K562 (cell line): ENCODE data around the gene GHSR.

Source experiments
- CBX2 ChIP-seq: fragments of 200-600 bp; sonication (generic); IDR thresholded peaks from one replicate; pipeline ENCODE4 v1.6.1; 2012; ENCODE audit warnings: mild to moderate bottlenecking, low read length, inconsistent platforms; ENCODE audit not compliant: insufficient read depth, poor library complexity, severe bottlenecking
- CREB1 ChIP-seq, 2 experiments: sonication (generic) in 1 of 2; formaldehyde crosslinking in 1 of 2; IDR thresholded peaks; 2 replicates each; pipeline versions ENCODE4 v1.6.1 to v1.8.0; 2012 to 2022; ENCODE audit warnings: inconsistent platforms in 1 of 2, mild to moderate bottlenecking in 1 of 2, missing genetic modification reagents in 1 of 2, moderate library complexity in 1 of 2
- EZH2 ChIP-seq: IDR thresholded peaks from 2 replicates; pipeline ENCODE4 v1.6.1; 2012; ENCODE audit warnings: low read depth, mild to moderate bottlenecking, inconsistent platforms, low read length, borderline replicate concordance
- POLR2A ChIP-seq: fragments of 450-650 bp; conservative IDR thresholded peaks from 2 replicates; pipeline ENCODE4 v1.6.1; 2016
- TCF7 ChIP-seq: sonication (generic); IDR thresholded peaks from 2 replicates; pipeline ENCODE4 v1.6.1; 2016; ENCODE audit warnings: antibody characterized with exemption, borderline replicate concordance
- TEAD1 ChIP-seq, 2 experiments: fragments of 450-650 bp in 1 of 2; sonication (generic) in 1 of 2; formaldehyde crosslinking; IDR thresholded peaks; 2 replicates each; pipeline versions ENCODE4 v1.4.0 to v1.8.0; 2020 to 2022; ENCODE audit warnings: mild to moderate bottlenecking in 2 of 2, missing genetic modification reagents in 1 of 2
- ZNF174 ChIP-seq: fragments of 250-450 bp; sonication (Bioruptor Pico); IDR thresholded peaks from 2 replicates; pipeline ENCODE4 v1.4.0; 2020; ENCODE audit warnings: mild to moderate bottlenecking
- TF ChIP-seq, protein P1 (sequence below), 3 experiments: IDR thresholded peaks in 2 of 3; conservative IDR thresholded peaks in 1 of 3; 2 replicates each; pipeline ENCODE4 v1.5.1; 2011 to 2012; ENCODE audit warnings: low read length in 3 of 3, mild to moderate bottlenecking in 3 of 3, control low read depth in 2 of 3, improper control_type of control experiment in 1 of 3, inconsistent platforms in 1 of 3, low read depth in 1 of 3, mixed read lengths in 1 of 3, moderate library complexity in 1 of 3; ENCODE audit not compliant: insufficient read depth in 2 of 3
- TF ChIP-seq, protein P2 (sequence below): fragments of 450-650 bp; IDR thresholded peaks from 2 replicates; pipeline ENCODE4 v1.6.1; 2016; ENCODE audit warnings: borderline replicate concordance

DNA sequence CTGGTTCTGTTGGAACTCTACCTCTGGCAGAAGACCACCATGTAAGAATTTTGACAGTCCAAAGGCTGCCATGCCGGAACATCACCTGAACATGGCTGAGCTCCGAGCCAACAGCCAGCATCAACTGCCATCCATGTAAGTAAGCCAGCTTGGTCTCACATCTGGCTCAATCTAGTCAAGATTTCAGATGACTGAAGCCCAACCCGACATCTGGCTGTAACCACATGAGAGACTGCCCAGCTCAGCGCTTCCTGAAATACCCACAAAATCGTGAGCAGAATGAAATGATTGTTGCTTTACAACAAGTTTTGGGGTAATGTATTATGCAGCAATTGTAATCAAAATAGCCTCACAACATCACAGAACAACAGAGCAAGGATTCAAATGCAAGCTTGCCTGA lies 32.9 kb downstream of the GHSR start:
- TF ChIP-seq EZH2: no peak
- no peak for TF ChIP-seq TCF7
- TF ChIP-seq CBX2: no peak
- TF ChIP-seq POLR2A: no peak
- no peak for TF ChIP-seq TEAD1 (CRISPR knock-in tag; IDR thresholded peaks at IDR 0.05)
- no peak for TF ChIP-seq CREB1 (IDR thresholded peaks at IDR 0.05)
- no peak for TF ChIP-seq CREB1 (CRISPR knock-in tag; IDR thresholded peaks at IDR 0.05)
- TF ChIP-seq ZNF174 (CRISPR knock-in tag): no peak
- TF ChIP-seq, protein P1, sequence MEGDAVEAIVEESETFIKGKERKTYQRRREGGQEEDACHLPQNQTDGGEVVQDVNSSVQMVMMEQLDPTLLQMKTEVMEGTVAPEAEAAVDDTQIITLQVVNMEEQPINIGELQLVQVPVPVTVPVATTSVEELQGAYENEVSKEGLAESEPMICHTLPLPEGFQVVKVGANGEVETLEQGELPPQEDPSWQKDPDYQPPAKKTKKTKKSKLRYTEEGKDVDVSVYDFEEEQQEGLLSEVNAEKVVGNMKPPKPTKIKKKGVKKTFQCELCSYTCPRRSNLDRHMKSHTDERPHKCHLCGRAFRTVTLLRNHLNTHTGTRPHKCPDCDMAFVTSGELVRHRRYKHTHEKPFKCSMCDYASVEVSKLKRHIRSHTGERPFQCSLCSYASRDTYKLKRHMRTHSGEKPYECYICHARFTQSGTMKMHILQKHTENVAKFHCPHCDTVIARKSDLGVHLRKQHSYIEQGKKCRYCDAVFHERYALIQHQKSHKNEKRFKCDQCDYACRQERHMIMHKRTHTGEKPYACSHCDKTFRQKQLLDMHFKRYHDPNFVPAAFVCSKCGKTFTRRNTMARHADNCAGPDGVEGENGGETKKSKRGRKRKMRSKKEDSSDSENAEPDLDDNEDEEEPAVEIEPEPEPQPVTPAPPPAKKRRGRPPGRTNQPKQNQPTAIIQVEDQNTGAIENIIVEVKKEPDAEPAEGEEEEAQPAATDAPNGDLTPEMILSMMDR (IDR thresholded peaks at IDR 0.05 in 2 of 3, conservative IDR thresholded peaks at IDR 0.05 in 1 of 3; ENCODE audit: insufficient read depth in 2 of 3, low read depth in 1 of 3, low read length in 3 of 3): no peak
- TF ChIP-seq, protein P2, sequence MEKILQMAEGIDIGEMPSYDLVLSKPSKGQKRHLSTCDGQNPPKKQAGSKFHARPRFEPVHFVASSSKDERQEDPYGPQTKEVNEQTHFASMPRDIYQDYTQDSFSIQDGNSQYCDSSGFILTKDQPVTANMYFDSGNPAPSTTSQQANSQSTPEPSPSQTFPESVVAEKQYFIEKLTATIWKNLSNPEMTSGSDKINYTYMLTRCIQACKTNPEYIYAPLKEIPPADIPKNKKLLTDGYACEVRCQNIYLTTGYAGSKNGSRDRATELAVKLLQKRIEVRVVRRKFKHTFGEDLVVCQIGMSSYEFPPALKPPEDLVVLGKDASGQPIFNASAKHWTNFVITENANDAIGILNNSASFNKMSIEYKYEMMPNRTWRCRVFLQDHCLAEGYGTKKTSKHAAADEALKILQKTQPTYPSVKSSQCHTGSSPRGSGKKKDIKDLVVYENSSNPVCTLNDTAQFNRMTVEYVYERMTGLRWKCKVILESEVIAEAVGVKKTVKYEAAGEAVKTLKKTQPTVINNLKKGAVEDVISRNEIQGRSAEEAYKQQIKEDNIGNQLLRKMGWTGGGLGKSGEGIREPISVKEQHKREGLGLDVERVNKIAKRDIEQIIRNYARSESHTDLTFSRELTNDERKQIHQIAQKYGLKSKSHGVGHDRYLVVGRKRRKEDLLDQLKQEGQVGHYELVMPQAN: no peak
